T1000 (cell line): Measurements from ENCODE around the gene ARFIP1.

Source experiments
- DNase-seq: peaks from one replicate; lab custom pipeline; 2025; ENCODE audit warnings: mixed read lengths; lab: John Stamatoyannopoulos, UW

Gene ARFIP1

DNA sequence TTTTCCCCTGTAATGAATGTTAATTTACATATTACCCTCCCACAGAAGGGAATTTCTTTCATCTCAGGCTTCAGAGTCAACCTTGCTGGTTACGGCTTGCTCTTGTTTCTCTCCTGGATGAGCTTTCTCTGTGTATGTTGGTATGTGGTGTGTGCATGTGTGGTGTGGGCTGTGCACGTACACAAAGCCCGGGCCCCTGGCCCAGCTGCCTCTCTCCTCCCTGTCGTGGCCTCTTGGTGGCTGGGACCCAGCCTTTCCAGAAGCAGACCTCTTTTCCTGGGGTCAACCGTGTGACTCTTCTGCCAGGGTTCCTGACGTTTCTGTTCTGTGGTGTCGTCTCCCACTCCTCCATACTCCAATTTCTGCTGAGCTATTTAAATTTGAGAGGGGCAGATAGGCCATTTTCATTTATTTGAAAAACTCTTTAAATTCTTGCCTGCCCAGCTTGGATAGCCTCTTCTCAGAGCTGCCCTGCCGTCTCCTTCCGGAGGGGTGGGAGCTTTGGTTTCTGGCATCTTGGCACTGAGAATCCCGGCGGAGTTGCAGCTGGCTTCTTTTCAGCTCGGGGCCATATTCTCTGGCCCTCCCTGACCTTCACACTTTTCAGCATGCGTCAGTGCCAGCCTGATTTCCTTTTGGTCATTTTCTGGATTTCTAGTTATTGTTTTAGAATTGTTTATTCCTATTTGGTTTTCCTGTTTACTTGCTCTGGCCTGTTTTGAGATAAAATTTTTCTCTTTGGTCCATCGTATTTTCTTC, 181.4 kb downstream of the ARFIP1 start:
- no peak for DNase-seq

- no peak for DNase-seq
These were observed 182.0 kb downstream of the ARFIP1 start for GRCh38 chr4:152961773-152962115.
